ENCODE data around the gene CCDC141. TPM values are rescaled to one million over a fixed set of nuclear protein-coding genes. Genes with fewer than 3 reads are reported as not detected.

CCDC141 gene
- total and polyA plus RNA-seq, 2 of the 13 experiments (the other 11 are each of a cell fraction or from before 2014, with no cell fraction given) = not detected

DNA sequence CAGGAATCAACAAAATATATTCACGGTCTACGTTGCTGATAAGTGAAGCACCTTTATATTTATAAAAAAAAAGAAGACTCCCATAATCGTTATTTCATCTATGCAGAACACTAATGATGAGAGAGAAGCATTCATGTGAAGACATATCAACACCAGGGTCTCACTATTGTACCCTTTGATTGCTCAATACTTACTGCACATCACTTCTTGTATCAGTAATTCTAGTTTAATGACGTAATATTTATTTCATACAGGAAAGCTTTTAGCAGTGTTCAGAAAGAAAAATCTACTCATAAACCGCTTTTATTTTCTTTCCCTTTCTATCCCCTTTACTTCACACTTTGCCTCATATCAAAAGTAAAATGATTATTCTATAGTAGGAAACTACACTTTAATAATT lies 30.7 kb downstream of the CCDC141 start:
- no peaks in the 10 kb centered on the region for H3K9me3 ChIP-seq (ENCODE audit: low read length)
- H3K4me2 ChIP-seq (ENCODE audit: low read depth, low read length) = no peak overlapping the region
- DNase-seq (ENCODE audit: low spot score) (no peak), FAIRE-seq (no peak), ATAC-seq (no peak)
- TF ChIP-seq ZFYVE20 (CRISPR knock-in tag; IDR thresholded peaks at IDR 0.05; ENCODE audit: borderline replicate concordance, low read depth) = no peak
- TF ChIP-seq CEBPB (IDR thresholded peaks at IDR 0.05; ENCODE audit: borderline replicate concordance, low read depth, low read length) = peak; percentile 87
- no peak for TF ChIP-seq ZNF296 (CRISPR knock-in tag; conservative IDR thresholded peaks at IDR 0.05)
- no peak for TF ChIP-seq MYPOP (CRISPR knock-in tag; IDR thresholded peaks at IDR 0.05)
- TF ChIP-seq ATF7 (IDR thresholded peaks at IDR 0.05) = peak; percentile 68
- no peak for TF ChIP-seq ATF7 (CRISPR knock-in tag; IDR thresholded peaks at IDR 0.05)
- H3K4me3 ChIP-seq (replicated peaks in 1 of 3; ENCODE audit: insufficient read depth in 1 of 3, low read depth in 2 of 3, low read length in 3 of 3) = no peak overlapping the region
- H3K27ac ChIP-seq (ENCODE audit: extremely low read length, insufficient read depth, low read length) = no peak overlapping the region
- BruUV-seq (replicated peaks) = no TSS peak
- H3K4me1 ChIP-seq (ENCODE audit: insufficient read depth, low read length) = no peaks in the 10 kb centered on the region
- WGBS (ENCODE audit: low lambda C conversion rate) = 29% methylated on average over 5 of the region's 5 CpGs
- no peak overlapping the region for H2AFZ ChIP-seq (ENCODE audit: low read length)
- no peak overlapping the region for H3K9ac ChIP-seq (ENCODE audit: insufficient read depth, low read depth, low read length)
- CTCF ChIA-PET (ENCODE audit: low intra/inter-chr PET ratio, low total read pairs) = no interaction called here
- no peaks in the 10 kb centered on the region for H4K20me1 ChIP-seq (ENCODE audit: insufficient read depth, low read length)
- in situ Hi-C loops (cut with HindIII; ENCODE audit: extremely low pct_ligation_motif_present, low pct_unique_long_range_greater_than_20kb) (no loop called here), intact Hi-C loops (cut with micrococcal nuclease; ENCODE audit: unreplicated experiment) (no loop called here)
- H3K79me2 ChIP-seq (ENCODE audit: insufficient read depth, low read length) = no peaks in the 10 kb centered on the region
- H3K27me3 ChIP-seq (ENCODE audit: control insufficient read depth in 1 of 2, insufficient read depth in 2 of 2, low read length in 2 of 2) = no peaks in the 10 kb centered on the region
- POLR2A ChIA-PET = no interaction called here
- H3K36me3 ChIP-seq (replicated peaks in 1 of 2; ENCODE audit: control insufficient read depth in 1 of 2, insufficient read depth in 2 of 2, low read length in 2 of 2) = no peaks in the 10 kb centered on the region

DNA sequence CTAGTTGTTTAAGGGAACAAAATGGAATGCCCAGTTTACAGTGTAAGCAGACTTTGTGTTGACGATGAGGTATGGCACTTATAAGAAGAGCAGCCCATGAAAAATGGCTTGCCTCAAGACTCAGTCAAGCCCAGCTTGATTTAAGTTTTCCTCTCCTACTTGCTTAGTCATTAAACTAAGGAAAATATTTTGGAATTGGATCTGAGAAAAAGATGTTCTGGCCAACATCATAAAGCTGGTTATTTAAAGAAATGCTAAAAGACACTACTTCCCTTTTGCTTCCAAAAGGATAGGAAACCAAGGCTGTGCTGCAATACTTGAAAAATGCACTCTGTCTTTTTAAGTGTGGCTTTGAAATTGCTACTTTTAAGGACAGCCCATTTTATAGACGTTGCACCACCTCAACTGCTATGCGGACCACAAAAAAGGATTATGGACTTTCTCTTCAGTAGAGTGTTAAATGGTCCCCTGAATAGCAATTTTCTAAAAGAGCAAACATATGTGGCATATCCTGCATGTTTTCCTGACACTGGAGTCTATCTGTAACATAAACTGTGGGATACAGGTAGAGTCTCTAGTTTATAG lies 32.1 kb downstream of the CCDC141 start:
- ChIA-PET CTCF (ENCODE audit: low intra/inter-chr PET ratio, low total read pairs) (no interaction called here), POLR2A (no interaction called here)
- ATAC-seq (no peak), FAIRE-seq (no peak), DNase-seq (ENCODE audit: low spot score) (no peak)
- H3K9me3 ChIP-seq (ENCODE audit: low read length) = no peaks in the 10 kb centered on the region
- no peaks in the 10 kb centered on the region for H3K27me3 ChIP-seq (ENCODE audit: control insufficient read depth in 1 of 2, insufficient read depth in 2 of 2, low read length in 2 of 2)
- H3K36me3 ChIP-seq (replicated peaks in 1 of 2; ENCODE audit: control insufficient read depth in 1 of 2, insufficient read depth in 2 of 2, low read length in 2 of 2) = no peaks in the 10 kb centered on the region
- BruUV-seq (replicated peaks) = no TSS peak
- 10% methylated on average over 3 of the region's 3 CpGs for WGBS (ENCODE audit: low lambda C conversion rate)
- no peak overlapping the region for H2AFZ ChIP-seq (ENCODE audit: low read length)
- H4K20me1 ChIP-seq (ENCODE audit: insufficient read depth, low read length) = no peaks in the 10 kb centered on the region
- no peak overlapping the region for H3K4me2 ChIP-seq (ENCODE audit: low read depth, low read length)
- intact Hi-C loops (cut with micrococcal nuclease; ENCODE audit: unreplicated experiment) = no loop called here
- H3K9ac ChIP-seq (ENCODE audit: insufficient read depth, low read depth, low read length) = no peak overlapping the region
- no peaks in the 10 kb centered on the region for H3K4me1 ChIP-seq (ENCODE audit: insufficient read depth, low read length)
- in situ Hi-C loops (cut with HindIII; ENCODE audit: extremely low pct_ligation_motif_present, low pct_unique_long_range_greater_than_20kb) = no loop called here
- H3K79me2 ChIP-seq (ENCODE audit: insufficient read depth, low read length) = no peaks in the 10 kb centered on the region
- H3K4me3 ChIP-seq (replicated peaks in 1 of 3; ENCODE audit: insufficient read depth in 1 of 3, low read depth in 2 of 3, low read length in 3 of 3) = no peak overlapping the region
- no peak overlapping the region for H3K27ac ChIP-seq (ENCODE audit: extremely low read length, insufficient read depth, low read length)
- TF ChIP-seq, protein P1, sequence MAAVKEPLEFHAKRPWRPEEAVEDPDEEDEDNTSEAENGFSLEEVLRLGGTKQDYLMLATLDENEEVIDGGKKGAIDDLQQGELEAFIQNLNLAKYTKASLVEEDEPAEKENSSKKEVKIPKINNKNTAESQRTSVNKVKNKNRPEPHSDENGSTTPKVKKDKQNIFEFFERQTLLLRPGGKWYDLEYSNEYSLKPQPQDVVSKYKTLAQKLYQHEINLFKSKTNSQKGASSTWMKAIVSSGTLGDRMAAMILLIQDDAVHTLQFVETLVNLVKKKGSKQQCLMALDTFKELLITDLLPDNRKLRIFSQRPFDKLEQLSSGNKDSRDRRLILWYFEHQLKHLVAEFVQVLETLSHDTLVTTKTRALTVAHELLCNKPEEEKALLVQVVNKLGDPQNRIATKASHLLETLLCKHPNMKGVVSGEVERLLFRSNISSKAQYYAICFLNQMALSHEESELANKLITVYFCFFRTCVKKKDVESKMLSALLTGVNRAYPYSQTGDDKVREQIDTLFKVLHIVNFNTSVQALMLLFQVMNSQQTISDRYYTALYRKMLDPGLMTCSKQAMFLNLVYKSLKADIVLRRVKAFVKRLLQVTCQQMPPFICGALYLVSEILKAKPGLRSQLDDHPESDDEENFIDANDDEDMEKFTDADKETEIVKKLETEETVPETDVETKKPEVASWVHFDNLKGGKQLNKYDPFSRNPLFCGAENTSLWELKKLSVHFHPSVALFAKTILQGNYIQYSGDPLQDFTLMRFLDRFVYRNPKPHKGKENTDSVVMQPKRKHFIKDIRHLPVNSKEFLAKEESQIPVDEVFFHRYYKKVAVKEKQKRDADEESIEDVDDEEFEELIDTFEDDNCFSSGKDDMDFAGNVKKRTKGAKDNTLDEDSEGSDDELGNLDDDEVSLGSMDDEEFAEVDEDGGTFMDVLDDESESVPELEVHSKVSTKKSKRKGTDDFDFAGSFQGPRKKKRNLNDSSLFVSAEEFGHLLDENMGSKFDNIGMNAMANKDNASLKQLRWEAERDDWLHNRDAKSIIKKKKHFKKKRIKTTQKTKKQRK (IDR thresholded peaks at IDR 0.05; ENCODE audit: low read length) = no peak
- TF ChIP-seq, protein P2, sequence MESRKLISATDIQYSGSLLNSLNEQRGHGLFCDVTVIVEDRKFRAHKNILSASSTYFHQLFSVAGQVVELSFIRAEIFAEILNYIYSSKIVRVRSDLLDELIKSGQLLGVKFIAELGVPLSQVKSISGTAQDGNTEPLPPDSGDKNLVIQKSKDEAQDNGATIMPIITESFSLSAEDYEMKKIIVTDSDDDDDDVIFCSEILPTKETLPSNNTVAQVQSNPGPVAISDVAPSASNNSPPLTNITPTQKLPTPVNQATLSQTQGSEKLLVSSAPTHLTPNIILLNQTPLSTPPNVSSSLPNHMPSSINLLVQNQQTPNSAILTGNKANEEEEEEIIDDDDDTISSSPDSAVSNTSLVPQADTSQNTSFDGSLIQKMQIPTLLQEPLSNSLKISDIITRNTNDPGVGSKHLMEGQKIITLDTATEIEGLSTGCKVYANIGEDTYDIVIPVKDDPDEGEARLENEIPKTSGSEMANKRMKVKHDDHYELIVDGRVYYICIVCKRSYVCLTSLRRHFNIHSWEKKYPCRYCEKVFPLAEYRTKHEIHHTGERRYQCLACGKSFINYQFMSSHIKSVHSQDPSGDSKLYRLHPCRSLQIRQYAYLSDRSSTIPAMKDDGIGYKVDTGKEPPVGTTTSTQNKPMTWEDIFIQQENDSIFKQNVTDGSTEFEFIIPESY (CRISPR knock-in tag; IDR thresholded peaks at IDR 0.05) = no peak
- no peak for TF ChIP-seq BRF2 (CRISPR knock-in tag; IDR thresholded peaks at IDR 0.05)
